Epithelial cell of proximal tubule (primary cell): ENCODE data around the gene MRRF. TPM values are rescaled to one million over a fixed set of nuclear protein-coding genes. Genes with fewer than 3 reads are reported as not detected.

Experiments
- DNase-seq: peaks from one replicate; pipeline ENCODE4 v3.0.0-alpha.2; 2011; ENCODE audit warnings: low read depth
- H3K4me3 ChIP-seq: 2 replicates; pipeline ENCODE4 v1.5.1; 2011; ENCODE audit warnings: low read depth, mild to moderate bottlenecking, low read length
- total RNA-seq: library from RNA; depleted of rRNA; stranded (reverse); fragments of >200 nt; gene quantifications from 2 replicates; pipeline ENCODE4 v1.2.3, GENCODE V29; 2015
- TF ChIP-seq, protein P1 (sequence below): conservative IDR thresholded peaks from 2 replicates; pipeline ENCODE4 v1.5.1; 2012; ENCODE audit warnings: low read depth, mild to moderate bottlenecking, low read length

The MRRF gene
- total RNA-seq, 1 donor from 2014 or later, result 27.3 TPM

DNA sequence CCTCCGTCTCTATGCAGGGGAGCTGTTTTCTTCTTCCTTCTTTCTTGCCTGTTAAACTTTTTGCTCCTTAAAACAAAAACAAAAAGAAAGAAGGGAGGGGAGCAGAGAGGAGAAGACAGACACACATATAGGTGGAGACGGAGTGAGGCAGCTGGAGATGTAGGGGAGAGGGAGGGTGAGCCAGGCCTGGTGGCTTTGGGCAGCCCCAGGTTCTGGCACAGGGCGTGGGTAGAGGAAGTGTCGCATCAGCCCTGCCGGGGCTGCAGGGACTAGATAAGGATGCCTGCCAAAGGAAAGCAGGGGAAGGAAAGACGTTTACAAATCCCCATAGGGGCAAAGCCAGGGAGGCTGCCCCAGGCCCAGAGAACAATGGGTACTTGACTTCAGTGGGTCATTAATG, 67.4 kb downstream of the MRRF start:
- no peak overlapping the region for H3K4me3 ChIP-seq
- DNase-seq, result no peak
- TF ChIP-seq, protein P1, sequence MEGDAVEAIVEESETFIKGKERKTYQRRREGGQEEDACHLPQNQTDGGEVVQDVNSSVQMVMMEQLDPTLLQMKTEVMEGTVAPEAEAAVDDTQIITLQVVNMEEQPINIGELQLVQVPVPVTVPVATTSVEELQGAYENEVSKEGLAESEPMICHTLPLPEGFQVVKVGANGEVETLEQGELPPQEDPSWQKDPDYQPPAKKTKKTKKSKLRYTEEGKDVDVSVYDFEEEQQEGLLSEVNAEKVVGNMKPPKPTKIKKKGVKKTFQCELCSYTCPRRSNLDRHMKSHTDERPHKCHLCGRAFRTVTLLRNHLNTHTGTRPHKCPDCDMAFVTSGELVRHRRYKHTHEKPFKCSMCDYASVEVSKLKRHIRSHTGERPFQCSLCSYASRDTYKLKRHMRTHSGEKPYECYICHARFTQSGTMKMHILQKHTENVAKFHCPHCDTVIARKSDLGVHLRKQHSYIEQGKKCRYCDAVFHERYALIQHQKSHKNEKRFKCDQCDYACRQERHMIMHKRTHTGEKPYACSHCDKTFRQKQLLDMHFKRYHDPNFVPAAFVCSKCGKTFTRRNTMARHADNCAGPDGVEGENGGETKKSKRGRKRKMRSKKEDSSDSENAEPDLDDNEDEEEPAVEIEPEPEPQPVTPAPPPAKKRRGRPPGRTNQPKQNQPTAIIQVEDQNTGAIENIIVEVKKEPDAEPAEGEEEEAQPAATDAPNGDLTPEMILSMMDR, result no peak

DNA sequence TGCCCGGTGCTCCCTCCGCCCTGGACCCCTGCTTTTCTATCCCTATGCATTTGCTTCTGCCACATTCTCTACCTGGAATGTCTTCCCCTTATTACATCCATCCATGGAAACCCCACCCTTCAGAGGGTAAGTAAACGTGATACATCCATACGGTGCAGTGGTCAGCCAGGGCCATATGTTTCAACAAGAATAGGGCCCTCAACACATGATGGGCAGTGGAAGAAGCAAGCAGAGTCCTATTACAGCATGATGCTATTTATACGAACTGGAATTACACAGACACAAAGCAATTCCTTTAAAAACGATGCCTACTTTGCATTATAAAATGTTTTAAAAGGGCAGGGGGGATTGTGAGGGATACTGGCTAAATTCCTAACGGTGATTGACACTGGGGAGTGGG, 68.0 kb downstream of the MRRF start:
- no peak for DNase-seq
- no peak overlapping the region for H3K4me3 ChIP-seq
- TF ChIP-seq, protein P1, result no peak

DNA sequence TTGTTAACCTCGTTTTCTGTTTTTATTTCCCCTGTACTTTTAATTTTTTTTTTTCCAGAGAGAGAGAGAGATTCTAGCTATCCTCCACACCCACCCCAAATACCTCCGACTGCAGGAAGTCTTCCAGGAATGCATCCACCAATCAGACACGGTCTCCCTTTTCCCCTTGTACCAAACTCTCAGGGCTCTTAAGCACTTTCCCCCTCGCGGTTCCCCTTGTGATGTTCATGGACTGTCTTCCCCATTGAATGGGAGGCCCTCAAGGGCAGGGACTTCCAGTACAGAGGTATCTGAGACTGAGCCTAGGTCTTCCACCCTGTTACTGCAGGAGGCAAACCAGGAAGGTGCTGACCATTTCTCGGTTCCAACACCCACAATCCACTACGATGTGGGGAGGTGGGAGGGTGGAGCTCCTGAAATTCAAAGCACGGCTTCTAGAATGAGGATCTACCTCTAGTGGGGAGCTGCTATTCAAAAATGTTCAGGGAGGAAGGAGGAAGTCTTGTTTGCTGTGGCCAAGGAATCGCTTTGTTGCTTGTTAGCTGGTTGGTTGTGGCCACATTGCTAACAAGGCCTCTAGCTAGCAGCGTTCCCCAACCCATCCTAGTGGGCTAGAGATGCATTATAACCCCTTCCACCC, 68.6 kb downstream of the MRRF start:
- H3K4me3 ChIP-seq, result no peak overlapping the region
- TF ChIP-seq, protein P1, result no peak
- DNase-seq, result no peak

DNA sequence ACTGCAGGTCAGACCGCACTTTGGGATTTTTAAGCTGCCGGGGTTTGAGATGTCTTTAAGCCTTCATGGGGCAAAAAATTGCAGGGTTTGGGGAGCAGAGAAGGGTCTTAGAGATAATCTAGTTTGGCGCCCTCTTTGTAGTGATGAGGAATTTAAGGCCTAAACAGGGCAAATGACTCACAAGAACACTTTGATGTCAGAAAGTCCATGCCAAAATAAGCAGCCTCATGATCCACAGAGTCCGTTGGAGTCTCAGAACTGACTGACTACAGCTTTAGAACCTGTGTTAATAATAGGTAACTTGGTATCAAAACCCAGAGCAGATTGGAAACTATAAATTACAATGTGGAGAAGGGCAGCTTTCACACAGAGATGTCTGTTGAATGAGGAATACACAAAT, 70.2 kb downstream of the MRRF start:
- no peak for DNase-seq

DNA sequence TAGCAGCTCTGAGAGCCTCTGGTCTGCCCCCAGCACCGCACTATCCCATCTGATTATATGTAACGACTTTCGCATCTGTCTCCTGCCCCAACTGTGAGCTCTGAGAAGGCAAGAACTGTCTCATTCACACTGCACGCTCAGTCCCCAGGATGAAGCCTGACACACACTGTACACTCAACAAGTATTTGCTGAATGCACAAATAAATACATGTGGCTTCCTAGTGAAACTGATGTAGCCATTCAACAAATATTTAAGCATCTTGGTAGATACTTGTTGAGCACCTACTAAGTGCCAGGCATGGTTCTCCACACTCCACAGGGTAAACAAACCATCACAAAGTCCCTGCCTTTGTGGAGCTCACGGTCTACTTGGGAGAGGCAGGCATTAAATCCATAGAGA, 71.5 kb downstream of the MRRF start:
- TF ChIP-seq, protein P1, result no peak
- DNase-seq, result no peak
- H3K4me3 ChIP-seq, result no peak overlapping the region

More for the DNA sequence above, 70.2 kb downstream of the MRRF start:
- TF ChIP-seq, protein P1, result no peak
- no peak overlapping the region for H3K4me3 ChIP-seq

DNA sequence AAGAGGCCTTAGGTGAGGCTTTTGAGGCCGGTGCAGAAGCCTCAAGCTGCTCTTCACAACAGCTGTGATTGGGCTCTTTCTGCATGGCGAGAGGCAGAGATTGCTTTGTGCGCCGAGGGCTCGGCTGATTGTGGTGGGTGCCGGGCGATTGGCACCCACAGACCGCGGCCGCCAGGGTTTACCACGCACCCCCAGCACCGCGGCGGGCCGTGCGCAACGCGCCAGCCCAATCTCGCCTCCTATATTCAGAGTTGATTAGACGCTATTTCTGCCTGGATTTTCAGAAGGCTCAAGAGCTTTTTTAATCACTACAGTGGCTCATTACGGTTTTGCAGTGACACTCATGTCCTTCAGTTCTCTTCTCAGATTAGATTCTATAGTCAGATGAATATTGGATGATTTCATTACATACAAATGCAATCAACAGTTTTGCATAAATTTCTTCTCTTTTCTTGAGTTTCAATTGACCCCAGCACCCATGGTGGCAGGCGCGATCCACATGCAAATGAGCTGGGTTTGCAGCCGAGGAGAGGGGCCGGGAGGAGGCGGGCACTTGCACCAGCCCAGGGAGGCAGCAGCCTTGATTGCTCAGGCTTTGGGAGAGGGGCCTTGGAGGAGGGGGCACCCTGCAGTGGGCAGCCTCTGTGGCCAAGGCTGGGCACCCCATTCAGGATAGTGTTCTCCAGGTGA, 72.3 kb downstream of the MRRF start:
- no peak for DNase-seq
- TF ChIP-seq, protein P1, result no peak
- no peak overlapping the region for H3K4me3 ChIP-seq

DNA sequence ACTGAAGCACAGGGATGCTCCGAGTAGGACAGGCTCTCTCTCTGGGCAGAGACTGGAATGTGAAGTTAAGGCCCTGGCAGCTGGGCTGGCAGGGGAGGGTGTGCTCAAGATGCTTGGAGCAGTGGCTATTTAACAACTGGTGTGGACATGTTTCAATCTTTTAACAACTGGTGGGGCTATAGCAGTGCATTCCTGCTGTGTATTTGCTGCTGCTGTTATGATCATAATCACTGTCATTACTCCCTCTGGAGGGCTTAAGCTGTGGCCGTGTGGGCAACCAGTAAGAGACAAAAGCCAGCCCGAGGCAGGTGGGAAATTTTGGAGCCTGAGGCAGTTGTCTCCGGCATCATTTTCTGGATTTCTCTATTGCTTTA, 72.9 kb downstream of the MRRF start:
- no peak overlapping the region for H3K4me3 ChIP-seq
- TF ChIP-seq, protein P1, result no peak
- DNase-seq, result no peak
